ENCODE results near the gene RNLS.

Gene RNLS

DNA sequence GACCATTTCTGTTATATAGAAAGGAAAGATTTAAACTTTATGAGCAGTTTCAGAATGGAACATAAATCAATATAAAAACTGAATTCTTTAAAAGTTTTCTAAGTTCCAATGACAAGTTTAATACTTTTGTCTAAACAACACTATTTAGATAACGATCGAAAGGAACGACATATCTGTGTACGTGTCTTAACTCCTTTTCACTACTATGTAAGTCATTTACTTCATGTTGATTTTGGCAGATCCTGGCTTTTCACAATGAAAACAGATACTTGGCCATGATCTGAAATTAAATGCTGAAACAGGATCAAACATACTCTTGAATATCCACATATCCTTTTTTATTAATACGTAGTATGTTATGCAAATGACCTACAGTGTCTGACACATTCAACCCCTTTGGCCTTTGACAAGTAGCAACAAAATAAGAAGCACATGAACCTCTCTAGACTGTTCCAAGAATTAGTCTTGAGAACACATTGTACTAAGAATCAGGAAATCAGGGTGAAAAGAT is 41.9 kb downstream of the RNLS start:
- H3K4me3 ChIP-seq: no peak overlapping the region
- no peak for DNase-seq (ENCODE audit: low spot score in 2 of 2)
- no peaks in the 10 kb centered on the region for H3K36me3 ChIP-seq (replicated peaks)
- peaks cover 26% of the 10 kb centered on the region for H3K4me1 ChIP-seq
- in situ Hi-C loops (cut with MboI; ENCODE audit: low sequenced_read_pairs): loop anchor here (25.0 kb wide), 1 partner anchor 129 kb away; no protein-coding TSS in a partner anchor
- H3K27me3 ChIP-seq (ENCODE audit: low read depth): no peaks in the 10 kb centered on the region
- H3K9me3 ChIP-seq: no peaks in the 10 kb centered on the region

DNA sequence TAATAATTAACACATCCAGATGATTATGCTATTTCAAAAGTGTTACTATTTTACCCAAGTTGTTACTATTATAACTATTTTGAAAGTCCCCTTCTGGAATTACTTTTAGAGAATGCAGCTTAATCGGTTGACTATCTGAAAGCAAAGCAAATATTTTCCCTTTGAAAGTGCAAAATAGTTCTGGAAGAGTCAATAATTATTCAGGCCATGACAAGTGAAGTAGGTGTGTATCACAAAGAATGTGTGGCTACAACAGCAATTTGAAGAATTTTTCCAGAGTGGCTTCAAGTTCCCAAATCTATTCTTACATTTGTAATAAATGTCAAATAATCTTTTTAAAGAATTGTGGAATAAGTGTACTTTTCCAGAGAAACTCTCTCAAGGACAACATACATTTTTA is 42.8 kb downstream of the RNLS start:
- in situ Hi-C loops (cut with MboI; ENCODE audit: low sequenced_read_pairs): loop anchor here (25.0 kb wide), 1 partner anchor 128 kb away; no protein-coding TSS in a partner anchor
- no peaks in the 10 kb centered on the region for H3K27me3 ChIP-seq (ENCODE audit: low read depth)
- H3K9me3 ChIP-seq: no peaks in the 10 kb centered on the region
- H3K4me1 ChIP-seq: peaks cover 26% of the 10 kb centered on the region
- H3K36me3 ChIP-seq (replicated peaks): no peaks in the 10 kb centered on the region
- no peak for DNase-seq (ENCODE audit: low spot score in 2 of 2)
- H3K4me3 ChIP-seq: no peak overlapping the region

DNA sequence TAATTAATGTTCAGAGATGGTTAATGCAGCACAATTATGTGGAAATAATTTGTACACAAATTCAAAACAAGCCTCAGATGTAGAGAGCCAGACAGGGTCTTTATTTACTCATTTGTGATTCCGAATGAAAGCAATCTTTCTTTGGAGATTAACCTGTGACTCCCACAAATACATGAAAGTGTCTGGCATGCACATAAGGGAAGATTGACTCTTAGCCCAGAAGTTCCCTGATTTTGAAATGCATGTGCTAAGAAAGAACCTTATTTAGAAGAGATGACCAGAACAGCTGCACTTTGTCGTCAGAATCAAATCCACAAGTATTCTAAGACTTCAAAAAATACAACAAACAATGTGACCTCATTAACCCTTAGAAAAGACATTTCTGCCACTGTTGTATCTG is 45.1 kb downstream of the RNLS start:
- Histone ChIP-seq H3K9me3 (no peaks in the 10 kb centered on the region), H3K4me3 (no peak overlapping the region), H3K36me3 (replicated peaks) (no peaks in the 10 kb centered on the region), H3K4me1 (peaks cover 26% of the 10 kb centered on the region), H3K27me3 (ENCODE audit: low read depth) (no peaks in the 10 kb centered on the region)
- in situ Hi-C loops (cut with MboI; ENCODE audit: low sequenced_read_pairs): loop anchor here (25.0 kb wide), 1 partner anchor 126 kb away; no protein-coding TSS in a partner anchor
- no peak for DNase-seq (ENCODE audit: low spot score in 2 of 2)

DNA sequence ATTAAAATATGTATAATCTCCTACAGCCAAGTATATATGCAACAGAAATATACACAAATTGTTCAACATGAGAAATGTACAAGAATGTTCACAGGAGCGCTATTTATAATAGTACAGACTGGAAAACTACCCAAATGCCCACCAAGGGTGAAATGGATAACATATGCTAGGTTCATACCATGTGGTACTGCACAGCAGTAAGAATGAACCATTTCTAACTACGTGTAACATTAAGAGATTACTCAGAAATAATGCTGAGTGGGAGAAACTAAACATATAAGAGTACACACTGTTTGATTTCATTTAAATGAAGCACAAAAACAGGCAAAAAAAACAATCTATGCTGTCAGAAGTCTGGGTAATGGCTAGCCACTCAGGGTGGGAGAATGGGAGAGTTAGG is 45.8 kb downstream of the RNLS start:
- in situ Hi-C loops (cut with MboI; ENCODE audit: low sequenced_read_pairs): loop anchor here (25.0 kb wide), 1 partner anchor 125 kb away; no protein-coding TSS in a partner anchor
- no peak overlapping the region for H3K4me3 ChIP-seq

DNA sequence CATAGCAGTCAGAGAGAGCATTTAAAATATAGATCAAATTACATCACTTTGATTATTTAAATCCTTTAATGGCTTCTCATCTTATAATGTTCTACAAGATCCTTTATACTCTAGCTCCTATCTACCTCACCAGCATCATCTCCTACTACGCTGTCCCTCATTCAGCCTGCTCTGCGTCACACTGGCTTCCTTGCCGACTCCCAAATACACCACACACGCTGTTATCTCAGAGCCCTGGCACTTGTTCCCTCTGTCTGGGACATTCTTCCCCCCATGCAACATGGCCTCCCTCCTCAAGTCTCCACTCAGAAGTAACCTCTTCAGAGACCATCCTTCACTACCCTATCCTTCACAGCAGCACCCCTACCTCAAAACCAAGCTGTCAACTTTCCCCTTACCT is 46.7 kb downstream of the RNLS start:
- in situ Hi-C loops (cut with MboI; ENCODE audit: low sequenced_read_pairs): loop anchor here (25.0 kb wide), 1 partner anchor 124 kb away; no protein-coding TSS in a partner anchor
- Histone ChIP-seq H3K27me3 (ENCODE audit: low read depth) (no peaks in the 10 kb centered on the region), H3K4me1 (peaks cover 26% of the 10 kb centered on the region), H3K9me3 (no peaks in the 10 kb centered on the region), H3K36me3 (replicated peaks) (no peaks in the 10 kb centered on the region), H3K4me3 (no peak overlapping the region)
- DNase-seq (ENCODE audit: low spot score in 2 of 2): no peak

More for the DNA sequence above, 45.8 kb downstream of the RNLS start:
- Histone ChIP-seq H3K9me3 (no peaks in the 10 kb centered on the region), H3K27me3 (ENCODE audit: low read depth) (no peaks in the 10 kb centered on the region), H3K36me3 (replicated peaks) (no peaks in the 10 kb centered on the region), H3K4me1 (peaks cover 26% of the 10 kb centered on the region)
- DNase-seq (ENCODE audit: low spot score in 2 of 2): no peak

DNA sequence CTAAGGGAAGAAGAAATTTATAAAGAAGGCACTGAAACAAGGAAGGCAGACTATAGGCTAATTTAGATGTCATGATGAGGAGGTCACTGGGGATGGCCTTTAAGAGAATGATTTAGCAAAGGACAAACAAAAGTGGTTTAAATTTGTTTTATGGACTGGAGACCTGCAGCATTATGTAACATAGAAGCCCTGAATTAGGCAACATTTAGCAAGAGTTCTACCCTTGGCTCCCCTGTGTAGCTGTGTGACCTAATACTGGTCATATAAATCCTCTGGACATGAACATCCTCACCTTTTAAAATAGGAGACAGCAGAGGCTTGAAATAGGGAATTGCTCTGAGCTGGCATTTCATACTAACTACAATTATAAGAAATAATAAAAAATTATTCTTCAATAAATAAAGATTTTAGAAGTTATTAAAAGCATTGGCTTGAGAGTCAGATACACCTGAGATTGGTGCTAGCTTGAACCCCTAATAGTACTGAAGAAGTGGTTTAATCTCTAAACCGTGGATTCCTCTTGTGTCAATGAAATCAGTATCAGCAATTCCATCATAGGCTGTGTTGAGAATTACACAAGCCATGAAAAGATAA is 48.9 kb downstream of the RNLS start:
- in situ Hi-C loops (cut with MboI; ENCODE audit: low sequenced_read_pairs): loop anchor here (25.0 kb wide), 1 partner anchor 122 kb away; no protein-coding TSS in a partner anchor
- Histone ChIP-seq H3K4me3 (no peak overlapping the region), H3K27me3 (ENCODE audit: low read depth) (no peaks in the 10 kb centered on the region), H3K9me3 (no peaks in the 10 kb centered on the region), H3K36me3 (replicated peaks) (no peaks in the 10 kb centered on the region), H3K4me1 (peaks cover 16% of the 10 kb centered on the region)
- DNase-seq (ENCODE audit: low spot score in 2 of 2): no peak

DNA sequence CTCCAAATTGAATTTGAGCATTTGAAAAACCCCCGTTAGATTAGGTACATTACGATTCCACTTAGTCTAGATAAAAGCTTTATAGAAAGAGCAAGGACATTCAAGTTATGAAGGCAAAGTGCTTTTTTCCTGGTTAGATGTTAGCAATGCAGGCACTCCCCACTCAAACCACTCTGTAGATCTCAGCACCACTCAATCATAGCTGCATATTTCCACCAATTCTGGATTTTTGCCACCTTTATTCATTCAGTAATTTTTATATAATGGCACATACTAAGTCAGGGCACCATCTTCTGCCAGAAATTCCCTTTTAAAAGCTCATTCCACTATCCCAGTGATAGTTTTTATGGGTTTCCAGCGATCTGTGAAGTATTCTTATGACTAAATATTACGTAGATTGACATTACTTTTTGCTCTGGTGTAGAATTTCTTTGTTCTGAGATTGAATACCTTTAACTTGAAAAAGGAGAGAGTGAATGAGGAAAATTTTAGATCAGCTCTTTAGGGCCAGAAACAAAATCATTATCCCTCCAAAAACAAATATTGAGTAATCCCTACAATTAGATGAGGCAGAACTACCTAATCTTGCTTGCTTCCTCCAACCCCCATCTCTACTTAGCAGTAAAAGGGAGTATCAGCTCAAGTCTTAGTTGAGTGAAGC is 51.6 kb downstream of the RNLS start:
- Histone ChIP-seq H3K4me1 (no peaks in the 10 kb centered on the region; the same call in 1 of the 2 replicates), H3K4me3 (no peak overlapping the region), H3K27me3 (ENCODE audit: low read depth) (no peaks in the 10 kb centered on the region), H3K36me3 (replicated peaks) (no peaks in the 10 kb centered on the region), H3K9me3 (no peaks in the 10 kb centered on the region)
- in situ Hi-C loops (cut with MboI; ENCODE audit: low sequenced_read_pairs): loop anchor here (25.0 kb wide), 1 partner anchor 119 kb away; no protein-coding TSS in a partner anchor
- DNase-seq (ENCODE audit: low spot score in 2 of 2): no peak

DNA sequence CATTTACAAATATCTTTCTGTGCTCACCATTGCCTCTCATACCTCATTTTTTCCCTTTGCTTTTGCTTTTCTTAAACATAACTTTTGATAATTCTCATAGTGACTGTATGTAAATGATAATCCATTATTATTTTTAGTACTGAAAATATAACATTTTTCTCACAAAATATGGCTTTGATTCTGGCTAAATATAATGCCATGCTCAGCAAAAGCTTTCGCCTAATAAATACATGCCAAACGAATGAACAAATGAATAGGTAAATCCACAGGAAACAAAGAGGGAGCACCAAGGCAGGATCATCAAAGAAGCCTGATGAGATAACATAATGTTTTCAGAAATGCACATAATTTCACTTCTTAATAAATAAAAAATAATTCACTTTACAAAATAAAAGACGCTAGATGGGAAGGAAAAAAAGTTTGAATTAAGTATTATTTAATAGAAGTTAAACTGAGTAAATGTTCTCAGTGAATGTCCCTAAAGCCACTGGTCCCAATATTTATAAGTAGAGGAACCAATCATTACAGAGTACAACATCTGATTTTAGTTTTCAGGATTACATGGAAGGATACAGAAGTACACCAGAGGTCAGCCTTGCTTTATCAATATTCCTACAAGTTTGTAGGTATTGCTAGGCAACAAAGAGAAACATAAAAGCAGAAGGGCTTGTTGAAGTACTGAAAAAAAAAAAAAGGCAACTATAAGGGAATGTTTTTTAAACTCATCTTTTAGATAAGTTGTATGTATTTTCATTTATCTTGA is 52.3 kb downstream of the RNLS start:
- Histone ChIP-seq H3K4me3 (no peak overlapping the region), H3K36me3 (replicated peaks) (no peaks in the 10 kb centered on the region), H3K4me1 (no peaks in the 10 kb centered on the region; the same call in 1 of the 2 replicates), H3K9me3 (no peaks in the 10 kb centered on the region), H3K27me3 (ENCODE audit: low read depth) (no peaks in the 10 kb centered on the region)
- in situ Hi-C loops (cut with MboI; ENCODE audit: low sequenced_read_pairs): loop anchor here (25.0 kb wide), 1 partner anchor 119 kb away; no protein-coding TSS in a partner anchor
- no peak for DNase-seq (ENCODE audit: low spot score in 2 of 2)

DNA sequence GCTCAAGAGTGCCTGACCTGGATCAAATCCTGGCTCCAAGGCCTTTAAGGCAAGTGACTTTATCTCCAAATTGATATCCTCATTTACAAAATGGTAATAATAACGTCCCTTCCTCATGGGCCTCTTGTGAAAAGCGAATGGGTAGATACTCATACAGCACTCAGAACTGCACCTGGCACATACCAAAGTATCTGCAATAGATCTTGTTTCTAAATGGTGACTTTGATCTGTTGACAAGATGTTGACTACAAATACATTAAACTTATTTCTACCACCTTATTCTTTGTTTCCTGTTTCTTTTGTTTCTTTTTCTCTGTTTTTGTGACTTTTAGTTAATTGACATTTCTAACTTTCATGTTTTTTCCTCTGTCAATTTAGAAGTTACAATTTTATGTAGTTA is 53.0 kb downstream of the RNLS start:
- H3K4me3 ChIP-seq: no peak overlapping the region
- in situ Hi-C loops (cut with MboI; ENCODE audit: low sequenced_read_pairs): loop anchor here (25.0 kb wide), 1 partner anchor 118 kb away; no protein-coding TSS in a partner anchor
- DNase-seq (ENCODE audit: low spot score in 2 of 2): no peak

DNA sequence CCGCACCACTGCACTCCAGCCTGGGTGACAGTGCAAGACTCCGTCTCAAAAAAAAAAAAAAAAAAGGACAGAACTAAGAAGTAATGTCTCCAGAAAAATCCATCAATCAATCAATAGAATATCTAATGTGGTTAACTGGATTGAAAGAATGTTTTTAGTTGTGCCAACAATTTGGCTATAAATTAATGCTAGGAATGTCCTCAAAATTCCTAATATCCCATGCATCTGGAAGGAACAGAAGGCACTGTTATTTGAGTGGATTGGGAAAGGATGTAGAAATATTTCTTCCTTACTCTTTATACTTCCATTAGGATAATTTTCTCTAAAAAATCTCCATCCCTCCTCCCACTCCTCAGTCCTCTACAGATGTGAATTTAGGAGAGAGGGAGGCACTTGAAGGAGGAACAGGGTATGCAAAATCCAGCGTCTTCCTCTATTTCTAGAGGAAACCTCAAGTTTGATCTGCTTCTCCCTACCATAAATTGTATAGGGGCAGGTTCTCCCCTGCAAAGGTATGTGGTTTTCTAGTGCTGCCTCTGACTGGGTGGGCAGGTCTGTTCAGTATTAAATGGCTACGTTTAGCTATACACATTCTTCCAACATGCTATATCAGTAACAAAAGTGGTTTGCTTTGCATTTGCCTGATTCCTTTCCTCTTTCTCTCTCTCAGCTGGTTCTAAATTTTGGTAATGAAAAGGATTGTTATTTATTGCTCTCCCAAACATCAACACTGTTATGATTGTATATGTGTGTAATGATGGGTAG is 54.1 kb downstream of the RNLS start:
- no peaks in the 10 kb centered on the region for H3K27me3 ChIP-seq (ENCODE audit: low read depth)
- H3K36me3 ChIP-seq (replicated peaks): no peaks in the 10 kb centered on the region
- no peak overlapping the region for H3K4me3 ChIP-seq
- DNase-seq (ENCODE audit: low spot score in 2 of 2): no peak
- in situ Hi-C loops (cut with MboI; ENCODE audit: low sequenced_read_pairs): loop anchor here (25.0 kb wide), 1 partner anchor 117 kb away; no protein-coding TSS in a partner anchor
- H3K9me3 ChIP-seq: no peaks in the 10 kb centered on the region
- no peaks in the 10 kb centered on the region; the same call in 1 of the 2 replicates for H3K4me1 ChIP-seq

More for the DNA sequence above, 53.0 kb downstream of the RNLS start:
- Histone ChIP-seq H3K9me3 (no peaks in the 10 kb centered on the region), H3K36me3 (replicated peaks) (no peaks in the 10 kb centered on the region), H3K27me3 (ENCODE audit: low read depth) (no peaks in the 10 kb centered on the region), H3K4me1 (no peaks in the 10 kb centered on the region; the same call in 1 of the 2 replicates)

DNA sequence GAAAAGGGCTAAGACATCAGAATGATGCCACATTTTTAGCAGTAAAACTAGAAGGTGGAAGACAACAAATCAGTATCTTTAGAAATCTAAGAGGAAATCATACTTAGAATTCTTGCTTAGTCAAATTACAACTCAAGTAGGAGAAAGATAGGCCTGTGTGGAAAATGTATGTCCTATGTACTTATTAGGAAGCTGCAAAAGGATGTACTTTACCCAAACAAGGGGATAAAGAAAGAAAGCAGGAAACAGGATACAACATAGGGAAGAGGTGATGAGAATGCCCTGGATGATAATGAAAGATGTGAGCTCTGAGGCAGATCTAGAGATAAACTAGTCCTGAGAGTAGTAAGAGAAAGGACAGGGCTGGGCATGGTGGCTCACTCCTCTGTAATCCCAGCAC is 54.9 kb downstream of the RNLS start:
- no peaks in the 10 kb centered on the region for H3K27me3 ChIP-seq (ENCODE audit: low read depth)
- no peak overlapping the region for H3K4me3 ChIP-seq
- H3K9me3 ChIP-seq: no peaks in the 10 kb centered on the region
- H3K4me1 ChIP-seq: peaks cover 5% of the 10 kb centered on the region
- no peaks in the 10 kb centered on the region for H3K36me3 ChIP-seq (replicated peaks)
- DNase-seq (ENCODE audit: low spot score in 2 of 2): no peak
- in situ Hi-C loops (cut with MboI; ENCODE audit: low sequenced_read_pairs): loop anchor here (25.0 kb wide), 1 partner anchor 116 kb away; no protein-coding TSS in a partner anchor

DNA sequence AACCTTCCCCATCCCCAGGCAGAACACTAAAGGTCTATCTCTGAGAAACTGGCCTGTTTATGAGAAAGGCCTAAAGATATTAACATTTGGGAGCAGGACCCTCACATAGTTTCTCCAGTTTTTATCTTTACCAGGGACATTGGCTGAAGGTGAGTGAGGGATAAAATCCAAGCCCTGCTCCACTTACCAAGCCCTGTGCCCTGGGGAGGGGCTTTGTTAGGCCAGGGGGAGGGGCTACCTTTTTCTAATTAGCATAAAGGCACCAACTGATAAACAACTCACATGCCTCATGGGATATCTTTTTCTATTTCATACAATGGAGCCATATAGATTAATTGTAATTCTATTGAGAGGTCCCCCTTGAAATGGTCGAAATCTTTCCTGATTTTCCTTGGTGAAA is 55.9 kb downstream of the RNLS start:
- H3K9me3 ChIP-seq: no peaks in the 10 kb centered on the region
- no peak for DNase-seq (ENCODE audit: low spot score in 2 of 2)
- H3K4me1 ChIP-seq: peaks cover 12% of the 10 kb centered on the region
- H3K27me3 ChIP-seq (ENCODE audit: low read depth): no peaks in the 10 kb centered on the region
- H3K4me3 ChIP-seq: no peak overlapping the region
- H3K36me3 ChIP-seq (replicated peaks): no peaks in the 10 kb centered on the region
- in situ Hi-C loops (cut with MboI; ENCODE audit: low sequenced_read_pairs): loop anchor here (25.0 kb wide), 1 partner anchor 115 kb away; no protein-coding TSS in a partner anchor
